GM21528 (cell line): ENCODE results near the gene GSG1.

Source experiments
- ATAC-seq: cut with Tn5 transposase; IDR thresholded peaks from one replicate; pipeline ENCODE4 v1.9.1; 2021; ENCODE audit warnings: mild to moderate bottlenecking, moderate library complexity; ENCODE audit not compliant: unreplicated experiment, low FRiP score

The GSG1 gene

GRCh38 chr12:13121568-13121967, 18.1 kb upstream of the GSG1 start:
- no peak for ATAC-seq

GRCh38 chr12:13120413-13120812, 16.9 kb upstream of the GSG1 start:
- ATAC-seq, result no peak

- ATAC-seq, result no peak
Measured at GRCh38 chr12:13119826-13120225, 16.4 kb upstream of the GSG1 start.

GRCh38 chr12:13117029-13117428, 13.6 kb upstream of the GSG1 start:
- no peak for ATAC-seq

- no peak for ATAC-seq
Measured at GRCh38 chr12:13116259-13116658, 12.8 kb upstream of the GSG1 start.

GRCh38 chr12:13114251-13115052, 11.0 kb upstream of the GSG1 start:
- no peak for ATAC-seq

GRCh38 chr12:13112968-13113367, 9.5 kb upstream of the GSG1 start:
- ATAC-seq, result no peak

- ATAC-seq, result no peak
Measured at GRCh38 chr12:13106666-13107065, 3.2 kb upstream of the GSG1 start.

GRCh38 chr12:13105781-13106180, 2.3 kb upstream of the GSG1 start:
- no peak for ATAC-seq

GRCh38 chr12:13104409-13104808, 942 bp upstream of the GSG1 start:
- no peak for ATAC-seq

GRCh38 chr12:13102461-13103195, 839 bp downstream of the GSG1 start:
- no peak for ATAC-seq

GRCh38 chr12:13101821-13102375, 1.6 kb downstream of the GSG1 start:
- no peak for ATAC-seq

GRCh38 chr12:13100882-13101769, 2.3 kb downstream of the GSG1 start:
- ATAC-seq, result peak; percentile 83

GRCh38 chr12:13100605-13100881, 2.9 kb downstream of the GSG1 start:
- no peak for ATAC-seq

GRCh38 chr12:13099844-13100604, 3.4 kb downstream of the GSG1 start:
- no peak for ATAC-seq

GRCh38 chr12:13099066-13099843, 4.2 kb downstream of the GSG1 start:
- ATAC-seq, result no peak

GRCh38 chr12:13097491-13098011, 5.9 kb downstream of the GSG1 start:
- no peak for ATAC-seq

- ATAC-seq, result no peak
Measured at GRCh38 chr12:13095266-13095995, 8.0 kb downstream of the GSG1 start.

- ATAC-seq, result no peak
Measured at GRCh38 chr12:13094367-13094766, 9.1 kb downstream of the GSG1 start.
